Nephron (organoid): ENCODE results near the gene CDH24.

Source experiments
- H3K27ac Mint-ChIP-seq, 3 experiments: 2 replicates each; pipeline ENCODE4 v1.8.0; 2020; ENCODE audit warnings: mixed read lengths in 3 of 3, mild to moderate bottlenecking in 2 of 3, moderate library complexity in 1 of 3
- H3K27me3 Mint-ChIP-seq: 2 replicates; pipeline ENCODE4 v1.8.0; 2021; ENCODE audit warnings: low read depth, mild to moderate bottlenecking, moderate library complexity, mixed read lengths
- H3K36me3 Mint-ChIP-seq: 2 replicates; pipeline ENCODE4 v1.8.0; 2020; ENCODE audit warnings: low read depth, mixed read lengths
- H3K4me1 Mint-ChIP-seq: 2 replicates; pipeline ENCODE4 v1.8.0; 2020; ENCODE audit warnings: mixed read lengths
- H3K4me3 Mint-ChIP-seq, 3 experiments: 2 replicates each; pipeline ENCODE4 v1.8.0; 2020; ENCODE audit warnings: mild to moderate bottlenecking in 3 of 3, mixed read lengths in 3 of 3, moderate library complexity in 2 of 3
- H3K9me3 Mint-ChIP-seq: 2 replicates; pipeline ENCODE4 v1.8.0; 2020; ENCODE audit warnings: mixed read lengths
- CTCF ChIP-seq, 3 experiments: fragments of 200-600 bp; sonication (generic); IDR thresholded peaks; one replicate each; pipeline ENCODE4 v1.5.0; 2021; ENCODE audit warnings: antibody characterized with exemption in 3 of 3; ENCODE audit not compliant: unreplicated experiment in 3 of 3

The CDH24 gene

GRCh38 chr14:23009939-23010726, 47.2 kb downstream of the CDH24 start, which contains the start of gene C14orf93:
Gene C14orf93 (minus strand): TSS chr14:23010143. CDS start chr14:22999023, 11,120 bp downstream.
- Mint-ChIP-seq H3K27ac (peak within 1 kb of the TSS; percentile 96 to 99 (median 99)), H3K27me3 (no peaks in the 10 kb centered on the region), H3K36me3 (no peaks in the 10 kb centered on the region), H3K4me3 (peak within 1 kb of the TSS; percentile 84 to 92 (median 90)), H3K4me1 (peaks cover 48% of the 10 kb centered on the region), H3K9me3 (no peaks in the 10 kb centered on the region)
- no peak for TF ChIP-seq CTCF (IDR thresholded peaks at IDR 0.05; ENCODE audit: unreplicated experiment in 3 of 3)

- Mint-ChIP-seq H3K27me3 (no peaks in the 10 kb centered on the region), H3K4me3 (peak overlapping the region; percentile 84 to 92 (median 89)), H3K4me1 (peaks cover 52% of the 10 kb centered on the region), H3K9me3 (no peaks in the 10 kb centered on the region), H3K27ac (peak overlapping the region; percentile 96 to 99 (median 99)), H3K36me3 (no peaks in the 10 kb centered on the region)
- no peak for TF ChIP-seq CTCF (IDR thresholded peaks at IDR 0.05; ENCODE audit: unreplicated experiment in 3 of 3)
Measured at GRCh38 chr14:23009483-23009938, 47.8 kb downstream of the CDH24 start.

GRCh38 chr14:23008831-23009230, 48.5 kb downstream of the CDH24 start:
- Mint-ChIP-seq H3K9me3 (no peaks in the 10 kb centered on the region), H3K36me3 (no peaks in the 10 kb centered on the region), H3K4me3 (peak overlapping the region; percentile 47 to 89 (median 69)), H3K27me3 (no peaks in the 10 kb centered on the region), H3K4me1 (peaks cover 52% of the 10 kb centered on the region), H3K27ac (peak overlapping the region; percentile 96 to 99 (median 99))
- no peak for TF ChIP-seq CTCF (IDR thresholded peaks at IDR 0.05; ENCODE audit: unreplicated experiment in 3 of 3)

- Mint-ChIP-seq H3K27ac (peak overlapping the region; percentile 99), H3K27me3 (no peaks in the 10 kb centered on the region), H3K9me3 (no peaks in the 10 kb centered on the region), H3K36me3 (no peaks in the 10 kb centered on the region), H3K4me1 (peaks cover 52% of the 10 kb centered on the region), H3K4me3 (peak overlapping the region; percentile 92 to 97 (median 96))
- peak in 1 of 3 experiments; percentile 26 for TF ChIP-seq CTCF (IDR thresholded peaks at IDR 0.05; ENCODE audit: unreplicated experiment in 3 of 3)
Measured at GRCh38 chr14:23006544-23007419, 50.5 kb downstream of the CDH24 start.

- peak overlapping the region; percentile 99 for H3K27ac Mint-ChIP-seq
Measured at GRCh38 chr14:23006188-23006534, 51.2 kb downstream of the CDH24 start.

More at GRCh38 chr14:23006188-23006534, 51.2 kb downstream of the CDH24 start:
- Mint-ChIP-seq H3K4me1 (peaks cover 48% of the 10 kb centered on the region), H3K36me3 (no peaks in the 10 kb centered on the region), H3K27me3 (no peaks in the 10 kb centered on the region), H3K9me3 (no peaks in the 10 kb centered on the region), H3K4me3 (peak overlapping the region; percentile 92 to 97 (median 96))
- no peak for TF ChIP-seq CTCF (IDR thresholded peaks at IDR 0.05; ENCODE audit: unreplicated experiment in 3 of 3)
